Measurements from ENCODE around the gene CRIM1.

Gene CRIM1

GRCh38 chr2:36554531-36554930, 199.0 kb downstream of the CRIM1 start:
- no peak for DNase-seq (ENCODE audit: low read depth)

GRCh38 chr2:36555789-36556188, 200.2 kb downstream of the CRIM1 start:
- DNase-seq (ENCODE audit: low read depth): no peak

- no peak for DNase-seq (ENCODE audit: low read depth)
Measured at GRCh38 chr2:36556842-36557241, 201.3 kb downstream of the CRIM1 start.

GRCh38 chr2:36559221-36559942, 203.8 kb downstream of the CRIM1 start:
- DNase-seq (ENCODE audit: low read depth): no peak

GRCh38 chr2:36560726-36561125, 205.1 kb downstream of the CRIM1 start:
- DNase-seq (ENCODE audit: low read depth): no peak

- no peak for DNase-seq (ENCODE audit: low read depth)
Measured at GRCh38 chr2:36561237-36561944, 205.8 kb downstream of the CRIM1 start.

- no peak for DNase-seq (ENCODE audit: low read depth)
Measured at GRCh38 chr2:36562240-36562639, 206.7 kb downstream of the CRIM1 start.

GRCh38 chr2:36562973-36563532, 207.5 kb downstream of the CRIM1 start:
- DNase-seq (ENCODE audit: low read depth): no peak

- no peak for DNase-seq (ENCODE audit: low read depth)
Measured at GRCh38 chr2:36564377-36564930, 208.9 kb downstream of the CRIM1 start.

GRCh38 chr2:36565712-36566111, 210.1 kb downstream of the CRIM1 start:
- DNase-seq (ENCODE audit: low read depth): no peak

- DNase-seq (ENCODE audit: low read depth): no peak
Measured at GRCh38 chr2:36566887-36567286, 211.3 kb downstream of the CRIM1 start.

- no peak for DNase-seq (ENCODE audit: low read depth)
Measured at GRCh38 chr2:36567711-36568408, 212.3 kb downstream of the CRIM1 start.

- DNase-seq (ENCODE audit: low read depth): no peak
Measured at GRCh38 chr2:36568516-36569246, 213.1 kb downstream of the CRIM1 start.

GRCh38 chr2:36569267-36569856, 213.8 kb downstream of the CRIM1 start:
- DNase-seq (ENCODE audit: low read depth): no peak

GRCh38 chr2:36570416-36570815, 214.8 kb downstream of the CRIM1 start:
- DNase-seq (ENCODE audit: low read depth): no peak

GRCh38 chr2:36572054-36572718, 216.6 kb downstream of the CRIM1 start:
- no peak for DNase-seq (ENCODE audit: low read depth)

GRCh38 chr2:36572719-36573059, 217.1 kb downstream of the CRIM1 start:
- DNase-seq (ENCODE audit: low read depth): no peak

GRCh38 chr2:36573165-36573564, 217.6 kb downstream of the CRIM1 start:
- DNase-seq (ENCODE audit: low read depth): no peak

GRCh38 chr2:36574560-36574959, 219.0 kb downstream of the CRIM1 start:
- DNase-seq (ENCODE audit: low read depth): no peak

- DNase-seq (ENCODE audit: low read depth): no peak
Measured at GRCh38 chr2:36577884-36578283, 222.3 kb downstream of the CRIM1 start.

Data from activated gamma-delta T cell treated with anti-CD3 and anti-CD28 coated beads, Interleukin-2, amount 50 U/mL, for 16 hours (primary cell).